Embryonic facial prominence (tissue), 1 donor: ENCODE measurements around the gene OR51B6.
"Not testable (repeated sequence)": the region's sequence is repeated elsewhere in the genome, so short reads cannot be mapped to it uniquely, and the experiment has no call there.

ENCODE experiments used
- DNase-seq: peaks from one replicate; pipeline ENCODE4 v3.0.0-alpha.2; 2016; ENCODE audit errors: extremely low spot score

Gene OR51B6

DNA sequence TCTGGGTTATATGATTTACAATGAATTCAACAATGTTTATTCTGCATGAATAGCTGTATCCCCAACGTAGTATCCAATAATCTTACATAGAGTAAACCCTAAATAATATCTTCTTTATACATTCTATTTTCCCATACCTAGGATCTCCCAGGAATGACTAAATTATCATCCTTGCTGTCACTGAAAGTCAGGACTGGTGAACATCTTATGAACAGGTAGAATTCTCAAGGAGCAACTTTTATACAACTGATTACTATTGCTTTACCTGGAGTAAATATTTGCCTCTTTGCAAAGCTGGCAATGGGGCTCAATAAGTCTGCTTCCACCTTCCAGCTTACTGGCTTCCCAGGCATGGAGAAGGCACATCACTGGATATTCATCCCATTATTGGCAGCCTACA lies at the start of gene OR51B6:
TSS of gene OR51B6 (plus strand) at position 301 of the 400 bp plus-strand sequence. CDS start at position 301, 0 bp downstream.
- DNase-seq: no peak

DNA sequence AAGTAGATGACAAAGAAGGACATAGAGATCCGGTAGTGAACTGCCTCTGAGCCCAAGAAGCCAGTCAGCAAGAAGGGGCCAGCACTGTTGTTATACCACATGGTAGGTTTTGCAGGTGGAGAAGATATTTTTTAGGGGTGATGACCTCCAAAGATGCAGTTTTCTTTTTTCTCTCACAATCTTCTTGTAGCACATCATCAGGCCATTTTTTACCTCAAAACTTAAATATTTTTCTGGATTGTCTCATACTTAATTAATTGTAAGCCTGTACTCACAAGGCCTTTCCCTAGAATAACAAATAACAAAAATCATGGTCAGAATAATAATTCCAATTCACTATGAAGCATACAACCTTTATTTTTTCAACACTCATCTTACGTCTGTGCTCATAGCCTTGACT lies 49.5 kb upstream of the OR51B6 start, which contains the start of gene OR51B4:
TSS of gene OR51B4 (minus strand) at position 101 of the 400 bp plus-strand sequence. CDS start at position 101, 0 bp downstream.
- no peak for DNase-seq

GRCh38 chr11:5303626-5304025 lies 47.7 kb upstream of the OR51B6 start:
- DNase-seq: no peak

DNA sequence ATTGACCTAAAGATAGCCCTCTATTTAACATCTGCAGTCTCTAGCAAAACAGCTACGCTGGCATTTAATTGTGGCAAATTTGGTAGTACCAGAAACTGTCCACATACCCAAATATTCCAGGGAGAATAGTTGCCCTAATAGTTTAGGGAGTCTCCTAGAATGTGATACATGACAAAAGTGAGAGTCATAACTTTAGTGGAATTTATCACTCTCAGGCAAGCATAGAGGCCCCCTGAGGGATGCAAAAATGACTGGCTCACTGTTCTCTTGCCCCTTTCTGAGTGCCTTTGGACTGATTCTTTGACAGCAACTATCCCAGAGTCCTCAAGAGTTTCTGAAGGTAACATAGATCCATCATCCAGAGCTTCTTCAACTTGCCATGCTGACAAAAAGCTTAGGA lies 47.3 kb upstream of the OR51B6 start:
- DNase-seq: no peak

- DNase-seq: no peak
Measured at GRCh38 chr11:5307256-5308019, 43.9 kb upstream of the OR51B6 start.

- no peak for DNase-seq
Measured at GRCh38 chr11:5310423-5310822, 40.9 kb upstream of the OR51B6 start.

DNA sequence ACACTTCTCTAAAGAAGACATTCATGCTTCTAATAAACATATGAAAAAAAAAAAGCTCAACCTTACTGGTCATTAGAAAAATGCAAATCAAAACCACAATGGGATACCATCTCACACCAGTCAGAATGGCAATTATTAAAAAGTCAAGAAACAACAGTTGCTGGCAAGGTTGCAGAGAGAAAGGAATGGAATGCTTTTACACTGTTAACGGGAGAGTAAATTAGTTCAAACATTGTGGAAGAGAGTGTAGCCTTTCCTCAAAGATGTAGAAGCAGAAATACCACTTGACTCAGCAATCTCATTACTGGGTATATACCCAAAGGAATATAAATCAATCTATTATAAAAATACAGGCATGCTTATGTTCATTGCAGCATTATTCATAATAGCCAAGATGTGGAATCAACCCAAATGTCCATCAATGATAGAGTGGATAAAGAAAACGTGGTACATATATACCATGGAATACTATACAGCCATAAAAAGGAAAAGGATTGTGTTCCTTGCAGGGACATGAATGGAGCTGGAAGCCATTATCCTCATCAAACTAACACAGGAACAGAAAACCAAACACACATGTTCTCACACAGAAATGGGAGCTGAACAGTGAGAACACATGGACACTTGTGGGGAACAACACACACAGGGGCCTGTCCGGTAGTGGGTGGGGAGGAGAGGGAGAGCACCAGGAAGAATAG lies 37.8 kb upstream of the OR51B6 start:
- DNase-seq: not testable (repeated sequence)

DNA sequence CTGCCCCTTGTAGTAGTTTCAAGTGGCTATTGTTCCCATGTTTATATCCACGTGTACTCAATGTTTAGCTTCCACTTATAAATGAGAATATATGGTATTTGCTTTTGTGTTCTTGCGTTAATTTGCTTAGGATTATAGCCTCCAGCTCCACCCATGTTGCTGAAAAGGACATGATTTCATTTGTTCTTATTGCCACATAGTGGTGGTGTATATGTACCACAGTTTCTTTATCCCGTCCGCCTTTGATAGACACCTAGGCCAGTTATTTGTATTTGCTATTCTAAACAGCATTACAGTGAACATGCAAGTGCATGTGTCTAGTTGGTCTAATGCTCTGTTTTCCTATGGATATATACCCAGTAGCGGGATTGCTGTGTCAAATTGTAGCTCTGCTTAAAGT lies 34.0 kb upstream of the OR51B6 start:
- DNase-seq: no peak

- no peak for DNase-seq
Measured at GRCh38 chr11:5324197-5324596, 27.1 kb upstream of the OR51B6 start, which contains the start of gene OR51B2. Gene OR51B2 (minus strand): TSS chr11:5324297. CDS start chr11:5324297, 0 bp downstream.

DNA sequence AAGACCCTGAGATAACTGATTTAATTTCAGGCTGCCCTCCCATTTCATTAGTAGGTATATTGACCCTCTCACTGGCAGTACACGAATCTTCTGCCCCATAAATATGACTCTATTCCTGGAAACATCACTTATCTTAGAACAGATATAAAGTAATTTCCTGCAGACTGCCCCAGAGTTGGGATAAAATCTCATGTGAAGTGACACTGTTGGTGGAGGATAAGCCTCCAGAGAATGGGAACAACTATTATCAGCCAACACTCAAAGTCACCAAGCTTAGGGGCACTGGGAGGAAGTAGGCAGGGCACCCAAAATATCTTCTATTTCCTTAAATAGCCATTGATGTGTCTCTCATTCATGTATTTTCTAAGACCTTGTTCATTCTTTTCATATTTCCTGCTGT lies 16.1 kb upstream of the OR51B6 start:
- DNase-seq: no peak

GRCh38 chr11:5336331-5336730 lies 15.0 kb upstream of the OR51B6 start:
- DNase-seq: no peak

- not testable (repeated sequence) for DNase-seq
Measured at GRCh38 chr11:5337253-5337652, 14.1 kb upstream of the OR51B6 start.

GRCh38 chr11:5339771-5340322 lies 11.5 kb upstream of the OR51B6 start:
- no peak for DNase-seq

GRCh38 chr11:5343474-5344335 lies 7.6 kb upstream of the OR51B6 start, which contains the start of gene OR51B5:
Gene OR51B5 (minus strand): TSS chr11:5343524. CDS start chr11:5343524, 0 bp downstream.
- no peak for DNase-seq

DNA sequence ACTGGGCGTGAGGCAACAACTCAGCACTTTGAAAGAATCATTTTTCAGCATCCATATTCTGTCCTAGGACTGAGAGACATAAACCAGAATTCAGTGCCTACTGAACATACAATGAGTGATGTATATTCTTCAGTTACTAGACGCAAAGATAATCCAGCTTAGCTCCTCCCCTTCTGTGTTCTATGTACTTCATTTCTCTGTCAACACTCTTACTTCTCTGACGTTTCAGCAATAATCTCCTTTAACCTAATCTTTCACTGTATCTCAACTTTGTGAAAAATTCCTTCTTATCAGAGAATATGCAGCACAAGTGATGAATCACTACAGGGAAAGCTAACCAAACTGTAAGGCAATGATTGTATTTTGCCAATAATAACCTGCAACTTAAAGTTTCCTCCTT lies 5.5 kb upstream of the OR51B6 start:
- no peak for DNase-seq

DNA sequence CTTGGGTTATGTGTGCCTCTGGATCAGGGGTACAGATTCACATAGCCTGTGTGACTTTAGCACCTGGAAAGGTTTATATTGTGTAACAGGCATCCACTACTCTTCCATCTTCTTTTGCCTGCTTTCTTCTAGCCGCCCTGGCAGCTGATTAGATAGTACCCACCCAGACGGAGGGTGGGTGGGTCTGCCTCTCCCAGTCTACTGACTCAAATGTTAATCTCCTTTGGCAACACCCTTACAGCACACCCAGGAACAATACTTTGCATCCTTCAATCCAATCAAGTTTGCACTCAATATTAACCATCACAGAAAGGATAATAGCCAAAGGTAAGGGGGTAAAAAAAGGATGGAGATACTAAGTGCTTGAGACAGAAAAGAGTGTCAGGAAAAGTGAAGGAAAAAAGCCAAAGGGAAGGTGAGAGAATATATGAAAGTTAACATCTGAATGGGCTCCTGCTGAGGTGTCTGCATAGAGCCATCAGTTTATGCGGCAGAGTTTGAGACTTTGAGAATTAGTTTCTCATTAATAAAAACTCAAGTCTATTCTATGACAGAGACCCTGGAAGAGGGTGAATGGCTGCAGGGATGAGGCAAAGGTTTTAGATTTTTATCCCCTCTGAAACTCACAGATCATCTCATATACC lies 2.6 kb upstream of the OR51B6 start:
- DNase-seq: no peak

- no peak for DNase-seq
Measured at GRCh38 chr11:5349550-5349949, 1.8 kb upstream of the OR51B6 start.

- DNase-seq: not testable (repeated sequence)
Measured at GRCh38 chr11:5356031-5356430, 4.7 kb downstream of the OR51B6 start.

GRCh38 chr11:5362017-5362625 lies 10.8 kb downstream of the OR51B6 start:
- no peak for DNase-seq

DNA sequence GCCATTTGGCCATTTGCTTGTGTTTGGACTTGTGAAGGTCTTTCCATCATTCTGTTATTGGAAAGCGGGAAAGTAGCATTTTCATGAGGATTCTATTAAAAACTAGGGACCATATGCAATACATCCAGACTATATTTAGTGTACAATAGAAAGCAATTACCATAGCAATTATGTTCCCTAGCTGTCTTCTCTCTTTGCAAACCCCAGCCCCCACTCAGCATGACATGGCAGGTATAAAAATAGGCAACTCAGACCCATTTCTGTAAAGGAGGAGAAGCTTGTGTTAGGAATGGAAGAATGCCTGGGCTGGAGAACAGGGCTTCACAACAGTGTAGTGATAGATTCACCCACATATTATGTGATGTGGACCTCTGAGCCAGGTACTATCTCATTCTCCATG lies 12.4 kb downstream of the OR51B6 start:
- DNase-seq: no peak

DNA sequence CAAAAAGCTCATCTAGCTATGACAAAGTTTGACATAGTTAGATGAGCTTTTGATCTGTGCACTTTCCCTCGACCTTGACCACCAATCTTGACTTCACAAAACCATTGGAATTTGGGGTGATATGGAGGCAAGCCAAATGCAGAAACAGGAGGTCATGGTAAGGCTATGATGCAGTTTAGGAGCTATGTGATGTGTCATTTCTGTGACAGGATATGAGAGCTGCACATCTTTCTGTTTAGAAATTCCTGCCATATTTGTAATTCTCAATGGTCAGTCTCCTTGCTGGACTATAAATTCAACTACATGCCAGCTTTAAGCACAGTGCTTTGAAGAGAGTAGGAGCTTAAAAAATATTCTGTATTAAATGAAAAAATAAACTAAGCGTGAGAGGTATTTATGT lies 12.9 kb downstream of the OR51B6 start:
- DNase-seq: no peak
